ENCODE results near the gene GPRIN2.
"Not testable (repeated sequence)": the region's sequence is repeated elsewhere in the genome, so short reads cannot be mapped to it uniquely, and the experiment has no call there.

The GPRIN2 gene

GRCh38 chr10:46556515-46557318, at the start of gene GPRIN2:
Gene GPRIN2, minus strand, starts transcription at chr10:46556658. Its CDS starts 5,922 bp downstream, at chr10:46550736.
- DNase-seq (ENCODE audit: low read depth in 4 of 4, low spot score in 1 of 4), result no peak

DNA sequence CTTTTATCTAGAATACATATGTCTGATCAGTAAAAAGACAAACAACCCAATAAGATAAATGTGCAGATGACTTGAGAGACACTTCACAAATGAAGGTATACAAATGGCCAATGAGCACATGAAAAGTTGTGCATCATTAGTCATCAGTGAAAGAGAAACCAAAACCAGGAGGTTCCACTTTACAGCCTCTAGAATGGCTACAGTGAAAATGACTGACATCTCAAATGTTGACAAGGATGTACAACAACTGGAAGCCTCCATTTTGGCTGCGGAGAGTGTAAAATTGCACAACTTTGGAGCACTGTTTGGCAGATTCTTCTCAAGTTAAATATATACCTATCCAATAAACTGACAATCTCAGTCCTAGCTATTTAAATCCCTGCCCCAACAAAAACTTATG, 44.1 kb upstream of the GPRIN2 start:
- DNase-seq (ENCODE audit: low read depth in 4 of 4, low spot score in 1 of 4), result not testable (repeated sequence)

- DNase-seq (ENCODE audit: low read depth in 4 of 4, low spot score in 1 of 4), result not testable (repeated sequence)
These were observed 41.3 kb upstream of the GPRIN2 start for GRCh38 chr10:46597616-46598246.

- not testable (repeated sequence) for DNase-seq (ENCODE audit: low read depth in 4 of 4, low spot score in 1 of 4)
These were observed 40.1 kb upstream of the GPRIN2 start for GRCh38 chr10:46596570-46596969.

DNA sequence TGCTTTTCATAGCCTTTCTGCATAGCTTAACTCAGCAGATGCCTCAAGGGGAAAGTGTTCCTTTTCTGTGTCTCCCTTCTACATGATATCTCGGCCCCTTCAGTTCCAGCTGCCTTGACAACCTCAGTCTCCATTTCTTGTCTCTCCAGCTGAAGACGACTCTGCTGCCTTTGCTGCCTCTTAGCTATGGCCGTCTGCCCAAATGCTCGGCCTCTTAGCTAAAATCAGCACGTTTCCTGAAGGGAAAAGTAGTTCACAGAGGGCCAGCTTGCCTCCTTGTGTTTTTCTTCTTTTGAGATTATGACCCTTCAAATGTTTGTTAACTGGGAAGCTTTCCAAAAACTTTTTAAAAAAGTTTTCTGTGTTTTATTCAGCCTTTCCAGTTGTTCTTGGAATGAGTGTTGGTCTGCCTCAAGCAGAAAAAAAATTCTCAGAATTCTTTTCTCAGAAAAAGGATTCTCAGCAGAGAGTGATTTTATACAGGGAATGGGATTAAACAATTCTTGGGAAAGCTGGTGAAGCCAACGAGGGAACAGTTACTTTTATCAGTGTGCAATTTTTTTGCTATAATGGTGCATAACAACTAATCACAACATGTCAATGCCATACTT, 38.1 kb upstream of the GPRIN2 start:
- not testable (repeated sequence) for DNase-seq (ENCODE audit: low read depth in 4 of 4, low spot score in 1 of 4)

DNA sequence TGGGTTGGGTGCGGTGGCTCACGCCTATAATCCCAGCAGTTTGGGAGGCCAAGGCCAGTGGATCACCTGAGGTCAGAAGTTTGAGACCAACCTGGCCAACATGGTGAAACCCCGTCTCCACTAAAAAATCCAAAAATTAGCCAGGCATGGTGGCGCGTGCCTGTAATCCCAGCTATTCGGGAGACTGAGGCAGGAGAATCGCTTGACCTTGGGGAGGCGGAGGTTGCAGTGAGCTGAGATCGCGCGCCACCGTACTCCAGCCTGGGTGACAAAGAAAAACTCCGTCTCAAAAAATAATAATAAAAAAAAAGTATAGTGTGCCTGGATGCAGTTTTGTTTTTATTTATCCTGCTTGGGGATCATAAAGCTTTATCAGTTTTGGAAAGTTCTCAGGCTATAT, 36.8 kb upstream of the GPRIN2 start:
- not testable (repeated sequence) for DNase-seq (ENCODE audit: low read depth in 4 of 4, low spot score in 1 of 4)

GRCh38 chr10:46591053-46591452, 34.6 kb upstream of the GPRIN2 start:
- not testable (repeated sequence) for DNase-seq (ENCODE audit: low read depth in 4 of 4, low spot score in 1 of 4)

DNA sequence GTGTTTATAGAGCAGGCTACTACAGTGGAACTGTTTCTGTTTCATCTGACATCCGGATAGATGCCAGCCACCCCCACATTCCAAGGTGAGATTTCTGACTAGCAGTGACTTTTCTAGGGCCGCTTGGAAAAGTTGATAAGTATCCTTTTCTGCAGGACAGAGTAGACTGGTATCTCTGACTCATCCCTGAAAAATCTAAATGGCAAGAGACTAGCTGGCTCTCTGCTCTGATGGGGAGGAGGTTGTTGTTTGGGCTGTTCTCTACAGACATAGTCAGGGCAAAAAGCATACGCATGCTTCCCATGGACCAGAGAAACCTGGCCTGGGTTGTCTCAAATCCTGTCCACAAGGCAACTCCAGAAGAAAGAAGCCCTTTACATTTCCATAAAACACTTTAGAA, 33.1 kb upstream of the GPRIN2 start:
- DNase-seq (ENCODE audit: low read depth in 4 of 4, low spot score in 1 of 4), result not testable (repeated sequence)

DNA sequence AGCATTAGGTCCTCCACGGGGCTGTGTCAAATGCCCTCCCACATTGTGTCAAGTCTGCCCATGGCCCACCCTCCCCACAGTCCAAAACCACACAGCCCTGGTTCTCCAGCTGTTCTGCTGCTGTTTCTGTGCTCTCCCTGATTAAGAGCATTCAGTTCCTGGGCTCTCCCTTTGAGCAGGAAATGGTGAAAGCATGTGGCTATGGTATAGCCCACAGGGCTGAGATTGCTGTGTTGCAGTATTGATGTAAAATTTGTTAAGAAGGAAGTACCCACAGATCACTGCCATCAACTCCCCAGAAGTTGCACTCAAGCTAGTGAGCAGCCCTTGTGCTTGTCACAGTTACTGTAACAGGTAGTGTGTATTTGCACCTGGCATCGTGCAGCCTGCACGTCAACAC, 31.8 kb upstream of the GPRIN2 start:
- not testable (repeated sequence) for DNase-seq (ENCODE audit: low read depth in 4 of 4, low spot score in 1 of 4)

DNA sequence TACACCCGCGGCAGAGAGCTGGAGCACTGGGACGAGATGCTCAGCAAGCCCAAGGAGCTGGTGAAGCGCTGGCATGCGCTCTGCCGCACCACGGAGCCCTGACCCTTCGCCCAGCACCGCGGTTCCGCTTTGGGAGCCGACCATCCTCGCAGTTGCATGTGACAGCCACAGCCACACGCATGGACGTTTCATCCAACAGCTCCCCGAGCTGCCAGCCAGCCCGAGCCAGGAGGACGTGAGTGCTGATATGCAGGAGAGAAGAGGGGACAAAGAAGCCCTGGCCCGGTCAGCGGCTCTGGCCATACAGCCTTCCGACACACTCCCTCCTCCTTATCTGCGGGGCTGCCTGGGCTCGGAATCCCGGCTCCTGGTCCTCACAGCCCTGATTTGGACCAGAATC, 31.1 kb upstream of the GPRIN2 start:
- not testable (repeated sequence) for DNase-seq (ENCODE audit: low read depth in 4 of 4, low spot score in 1 of 4)

DNA sequence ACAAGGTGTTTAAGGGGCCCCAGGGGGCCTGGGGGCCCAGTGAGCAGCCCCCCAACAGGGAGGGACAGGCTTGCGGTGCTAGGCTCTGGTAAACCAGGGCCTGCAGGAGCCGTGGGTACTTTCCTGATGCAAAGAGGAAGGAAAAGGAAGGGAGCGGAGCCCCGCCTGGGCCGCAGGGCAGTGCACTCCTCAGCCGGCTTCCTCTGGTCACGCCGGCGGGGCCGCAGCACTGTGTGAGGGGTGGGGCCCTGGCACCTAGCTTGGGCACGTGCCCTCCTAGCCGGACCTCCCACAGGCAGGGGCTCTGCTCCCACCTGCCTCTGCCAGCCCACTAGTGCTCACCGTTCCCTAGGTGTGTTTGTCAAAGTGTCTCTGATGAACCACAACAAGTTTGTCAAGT, 28.8 kb upstream of the GPRIN2 start:
- not testable (repeated sequence) for DNase-seq (ENCODE audit: low read depth in 4 of 4, low spot score in 1 of 4)

DNA sequence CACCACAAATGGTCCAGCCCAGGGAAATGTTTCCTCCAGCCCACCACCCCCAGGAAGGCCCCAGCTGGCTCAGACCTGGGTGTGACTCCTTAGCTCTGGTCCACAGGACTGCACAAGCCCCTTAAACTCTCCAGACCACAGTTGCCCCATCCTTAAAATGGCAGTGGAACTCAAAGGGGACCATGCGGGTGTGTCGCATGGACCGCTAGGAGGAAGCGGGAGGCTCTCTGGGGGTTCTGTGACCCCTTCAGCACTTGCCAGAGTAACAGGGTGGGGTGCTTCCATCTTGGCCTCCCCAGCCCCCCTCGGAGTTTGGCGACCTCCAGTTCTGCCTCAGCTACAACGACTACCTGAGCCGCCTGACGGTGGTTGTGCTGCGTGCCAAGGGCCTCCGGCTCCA, 27.7 kb upstream of the GPRIN2 start:
- DNase-seq (ENCODE audit: low read depth in 4 of 4, low spot score in 1 of 4), result not testable (repeated sequence)

GRCh38 chr10:46582568-46582967, 26.1 kb upstream of the GPRIN2 start:
- not testable (repeated sequence) for DNase-seq (ENCODE audit: low read depth in 4 of 4, low spot score in 1 of 4)

- DNase-seq (ENCODE audit: low read depth in 4 of 4, low spot score in 1 of 4), result not testable (repeated sequence)
These were observed 25.5 kb upstream of the GPRIN2 start for GRCh38 chr10:46581997-46582396.

GRCh38 chr10:46579378-46579777, 22.9 kb upstream of the GPRIN2 start:
- not testable (repeated sequence) for DNase-seq (ENCODE audit: low read depth in 4 of 4, low spot score in 1 of 4)

DNA sequence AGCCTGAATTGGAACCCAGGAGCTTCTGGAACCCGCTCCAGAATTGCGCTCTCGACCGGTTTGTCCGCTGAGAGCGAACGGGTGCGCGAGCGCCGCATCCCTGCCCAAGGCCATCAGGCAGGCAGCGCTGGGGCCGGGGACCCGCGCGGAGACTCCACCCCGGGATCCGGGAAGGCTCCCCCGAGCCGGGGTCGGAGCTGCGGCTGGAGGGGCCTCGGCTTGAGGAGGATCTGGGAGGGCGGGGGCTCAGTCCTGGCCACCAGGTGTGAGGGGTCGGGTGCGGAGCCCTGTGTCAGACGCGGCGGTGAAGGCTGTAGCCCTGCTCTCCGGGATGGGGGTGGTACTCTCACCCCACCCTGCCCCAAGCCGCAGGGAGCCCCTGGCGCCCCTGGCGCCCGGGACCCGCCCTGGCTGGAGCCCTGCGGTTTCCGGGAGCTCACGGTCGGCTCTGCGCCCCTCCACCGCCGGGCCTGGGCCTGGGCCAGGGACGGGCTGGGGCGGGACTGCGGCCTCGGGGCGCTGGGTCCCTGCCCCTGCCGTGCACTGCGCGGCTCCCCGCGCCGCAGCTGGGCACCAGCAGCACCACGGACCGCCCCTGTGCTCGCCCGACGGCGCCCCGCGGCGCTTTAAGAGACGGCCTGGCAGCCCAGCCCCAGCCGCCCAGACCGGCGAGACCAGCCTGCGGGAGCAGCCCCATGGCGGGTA, 22.2 kb upstream of the GPRIN2 start, which contains the start of gene SYT15:
TSS of gene SYT15 (plus strand) at position 655 of the 705 bp plus-strand sequence. CDS start at position 696, 41 bp downstream.
- DNase-seq (ENCODE audit: low read depth in 4 of 4, low spot score in 1 of 4), result not testable (repeated sequence)

DNA sequence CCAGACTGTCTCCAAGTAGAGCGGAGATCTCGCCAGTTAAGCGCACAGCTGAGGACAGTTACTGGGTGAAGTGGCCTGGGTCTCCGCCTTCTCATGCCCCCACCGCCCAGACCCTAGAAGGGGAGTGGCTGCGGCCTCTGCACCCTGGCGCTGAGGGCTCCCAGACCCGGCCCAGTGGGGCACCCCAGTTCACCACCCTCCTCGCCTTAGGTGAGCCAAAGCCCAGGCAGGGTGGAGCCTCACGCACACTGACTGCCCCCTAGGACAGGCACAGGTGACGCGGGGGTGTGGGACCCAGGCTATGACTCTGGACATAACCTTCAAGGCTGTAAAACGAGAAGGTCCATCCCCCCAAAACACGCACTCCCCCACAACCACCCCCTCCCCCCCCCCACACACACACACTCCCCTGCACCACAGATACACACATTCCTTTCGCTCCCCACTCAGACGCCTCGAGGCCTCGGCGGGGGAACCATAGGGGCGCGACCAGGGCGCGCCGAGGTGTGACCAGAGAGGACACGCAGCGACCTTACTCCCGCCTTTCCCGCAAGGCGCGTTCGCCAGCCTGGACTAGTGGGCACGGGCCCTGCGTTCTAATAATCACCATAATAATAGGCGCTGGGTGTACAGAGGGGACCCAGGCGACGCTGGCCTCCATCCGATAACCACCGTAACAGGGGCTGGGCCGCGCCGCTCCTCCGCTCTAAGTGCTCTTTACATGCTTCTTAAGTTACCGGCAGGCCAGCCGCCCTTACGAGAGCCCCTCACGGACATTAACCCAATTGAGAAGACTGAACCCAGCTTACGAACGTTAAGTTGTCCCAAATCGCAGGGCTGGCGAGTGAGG, 21.4 kb upstream of the GPRIN2 start:
- DNase-seq (ENCODE audit: low read depth in 4 of 4, low spot score in 1 of 4), result not testable (repeated sequence)

- not testable (repeated sequence) for DNase-seq (ENCODE audit: low read depth in 4 of 4, low spot score in 1 of 4)
These were observed 17.4 kb upstream of the GPRIN2 start for GRCh38 chr10:46573884-46574283.

- not testable (repeated sequence) for DNase-seq (ENCODE audit: low read depth in 4 of 4, low spot score in 1 of 4)
These were observed 16.9 kb upstream of the GPRIN2 start for GRCh38 chr10:46573314-46573713.

GRCh38 chr10:46572765-46573164, 16.3 kb upstream of the GPRIN2 start:
- DNase-seq (ENCODE audit: low read depth in 4 of 4, low spot score in 1 of 4), result not testable (repeated sequence)

Data from stimulated activated CD4-positive, alpha-beta T cell treated with anti-CD3 and anti-CD28 coated beads, Interleukin-1b, Interleukin-23, amount 100 ng/mL, for 24 hours (primary cell).